OCI-LY3 (cell line): ENCODE measurements around the gene PTGIS.

ENCODE experiments used
- H2AFZ ChIP-seq: fragments of 200-600, 300-600 bp; shearing (Covaris generic); 2 replicates; pipeline ENCODE4 v1.6.0; 2014; ENCODE audit warnings: antibody characterized with exemption, low read depth, low read length
- H3K27ac ChIP-seq: fragments of 200-600, 300-600 bp; sonication (generic); 2 replicates; pipeline ENCODE4 v1.5.1; 2014; ENCODE audit warnings: mild to moderate bottlenecking, low read length, moderate library complexity, mixed read lengths
- H3K27me3 ChIP-seq: fragments of 200-600, 300-600 bp; sonication (generic); 2 replicates; pipeline ENCODE4 v1.6.1; 2014; ENCODE audit warnings: low read depth, low read length, mixed read lengths
- H3K36me3 ChIP-seq: fragments of 200-600, 300-600 bp; sonication (generic); replicated peaks from 2 replicates; pipeline ENCODE3; 2014; ENCODE audit warnings: low read depth, low read length, mixed read lengths
- H3K4me1 ChIP-seq: fragments of 300-600, 200-600 bp; sonication (generic); 2 replicates; pipeline ENCODE4 v1.6.1; 2014; ENCODE audit warnings: low read length, mixed read lengths
- H3K4me2 ChIP-seq: fragments of 200-600, 300-600 bp; sonication (generic); 2 replicates; pipeline ENCODE4 v1.6.1; 2014; ENCODE audit warnings: low read length, mixed read lengths
- H3K4me3 ChIP-seq: fragments of 300-600, 200-600 bp; sonication (generic); 2 replicates; pipeline ENCODE4 v1.5.1; 2014; ENCODE audit warnings: antibody characterized with exemption, mild to moderate bottlenecking, low read length, moderate library complexity
- H3K79me2 ChIP-seq: fragments of 300-600, 200-600 bp; shearing (Covaris generic); 2 replicates; pipeline ENCODE4 v1.6.1; 2014; ENCODE audit warnings: mild to moderate bottlenecking, low read length, mixed read lengths
- H3K9ac ChIP-seq: fragments of 300-600, 200-600 bp; shearing (Covaris generic); 2 replicates; pipeline ENCODE4 v1.6.0; 2014; ENCODE audit warnings: mild to moderate bottlenecking, low read length, moderate library complexity
- H3K9me3 ChIP-seq: fragments of 200-600, 300-600 bp; shearing (Covaris generic); 2 replicates; pipeline ENCODE4 v1.6.1; 2014; ENCODE audit warnings: low read length, mixed read lengths; ENCODE audit not compliant: insufficient read depth
- H4K20me1 ChIP-seq: fragments of 200-600, 300-600 bp; sonication (generic); 2 replicates; pipeline ENCODE4 v1.6.1; 2016; ENCODE audit warnings: low read length, mixed read lengths; ENCODE audit not compliant: insufficient read depth
- EZH2phosphoT487 ChIP-seq: fragments of 200-600 bp; shearing (Covaris generic); IDR thresholded peaks from 2 replicates; pipeline ENCODE4 v1.6.1; 2018; ENCODE audit warnings: antibody characterized with exemption, mixed run types, low read depth
- TF ChIP-seq, protein P1 (sequence below): fragments of 200-600, 300-600 bp; sonication (generic); IDR thresholded peaks from 2 replicates; pipeline ENCODE4 v1.5.1; 2014; ENCODE audit warnings: antibody characterized with exemption, low read length, low read depth

PTGIS gene

DNA sequence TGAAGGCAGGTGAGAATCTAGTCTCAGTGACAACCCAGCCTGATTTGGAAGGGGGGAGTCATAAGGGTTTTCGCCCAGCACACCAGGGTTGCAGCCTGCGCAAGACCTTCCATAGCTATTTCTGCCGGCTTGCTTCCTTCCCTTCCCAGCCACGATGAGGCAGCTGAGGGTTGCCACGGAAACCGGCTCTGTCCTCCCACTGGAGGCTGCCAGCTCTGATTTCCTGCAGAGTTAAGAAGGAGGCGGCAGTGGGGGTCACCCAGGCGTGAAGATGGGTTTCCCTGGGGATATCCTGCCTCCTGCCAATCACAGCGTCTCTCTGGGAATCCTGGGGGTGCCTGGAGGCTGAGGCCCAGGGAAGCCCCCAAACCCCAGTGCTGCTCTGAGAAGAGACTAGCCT, 62.4 kb downstream of the PTGIS start:
- peaks cover 42% of the 10 kb centered on the region for H3K27me3 ChIP-seq
- peaks cover 15% of the 10 kb centered on the region for H3K4me1 ChIP-seq
- no peaks in the 10 kb centered on the region for H3K9me3 ChIP-seq
- no peak overlapping the region for H2AFZ ChIP-seq
- H3K79me2 ChIP-seq, result no peaks in the 10 kb centered on the region
- no peak overlapping the region for H3K27ac ChIP-seq
- no peak overlapping the region for H3K4me3 ChIP-seq
- H3K36me3 ChIP-seq, result no peaks in the 10 kb centered on the region
- no peak for TF ChIP-seq EZH2phosphoT487
- TF ChIP-seq, protein P1, sequence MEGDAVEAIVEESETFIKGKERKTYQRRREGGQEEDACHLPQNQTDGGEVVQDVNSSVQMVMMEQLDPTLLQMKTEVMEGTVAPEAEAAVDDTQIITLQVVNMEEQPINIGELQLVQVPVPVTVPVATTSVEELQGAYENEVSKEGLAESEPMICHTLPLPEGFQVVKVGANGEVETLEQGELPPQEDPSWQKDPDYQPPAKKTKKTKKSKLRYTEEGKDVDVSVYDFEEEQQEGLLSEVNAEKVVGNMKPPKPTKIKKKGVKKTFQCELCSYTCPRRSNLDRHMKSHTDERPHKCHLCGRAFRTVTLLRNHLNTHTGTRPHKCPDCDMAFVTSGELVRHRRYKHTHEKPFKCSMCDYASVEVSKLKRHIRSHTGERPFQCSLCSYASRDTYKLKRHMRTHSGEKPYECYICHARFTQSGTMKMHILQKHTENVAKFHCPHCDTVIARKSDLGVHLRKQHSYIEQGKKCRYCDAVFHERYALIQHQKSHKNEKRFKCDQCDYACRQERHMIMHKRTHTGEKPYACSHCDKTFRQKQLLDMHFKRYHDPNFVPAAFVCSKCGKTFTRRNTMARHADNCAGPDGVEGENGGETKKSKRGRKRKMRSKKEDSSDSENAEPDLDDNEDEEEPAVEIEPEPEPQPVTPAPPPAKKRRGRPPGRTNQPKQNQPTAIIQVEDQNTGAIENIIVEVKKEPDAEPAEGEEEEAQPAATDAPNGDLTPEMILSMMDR, result no peak
- no peak overlapping the region for H3K4me2 ChIP-seq
- H3K9ac ChIP-seq, result no peak overlapping the region
- no peaks in the 10 kb centered on the region for H4K20me1 ChIP-seq

DNA sequence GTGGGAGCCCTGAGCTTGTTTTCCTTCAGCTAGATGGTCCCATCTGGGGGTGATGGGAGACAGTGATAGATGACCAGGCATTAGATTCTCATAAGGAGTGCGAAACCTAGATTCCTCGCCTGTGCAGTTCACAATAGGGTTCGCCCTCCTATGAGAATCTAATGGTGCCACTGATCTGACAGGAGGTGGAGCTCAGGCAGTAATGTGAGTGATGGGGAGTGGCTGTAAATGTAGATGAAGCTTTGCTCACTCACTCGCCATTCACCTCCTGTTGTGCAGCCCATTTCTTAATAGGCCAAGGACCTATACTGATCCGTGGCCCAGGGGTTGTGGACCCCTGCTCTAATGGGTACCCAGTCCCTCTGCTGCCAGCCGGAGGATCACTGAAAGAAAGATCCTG, 64.8 kb downstream of the PTGIS start:
- Histone ChIP-seq H3K27ac (no peak overlapping the region), H3K4me1 (peaks cover 4% of the 10 kb centered on the region; the same call in 1 of the 2 replicates), H3K36me3 (no peaks in the 10 kb centered on the region)

DNA sequence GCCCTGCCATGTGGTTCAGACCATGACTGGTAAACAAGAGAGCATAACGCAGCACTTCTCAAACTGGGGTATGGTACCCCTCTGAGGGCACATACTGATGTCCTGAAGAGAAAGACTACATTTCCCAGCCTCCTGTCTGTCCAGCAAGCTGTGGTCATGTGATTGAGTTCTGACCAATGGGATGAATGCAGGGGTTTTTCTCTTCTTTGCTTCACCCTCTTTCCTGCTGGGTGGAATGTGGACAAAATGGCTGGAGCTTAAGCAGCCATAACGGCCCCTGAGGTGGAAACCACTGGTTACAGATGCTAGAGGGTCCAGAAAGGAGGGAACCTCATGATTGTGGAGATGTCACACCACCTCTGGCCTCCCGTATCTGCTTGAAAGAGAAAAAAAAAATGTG, 66.0 kb downstream of the PTGIS start:
- 0 out of 2 replicates have a peak, but pooled peaks cover 3% of the 10 kb centered on the region for H3K9me3 ChIP-seq
- no peaks in the 10 kb centered on the region for H4K20me1 ChIP-seq
- no peak overlapping the region for H3K27ac ChIP-seq
- no peak overlapping the region for H2AFZ ChIP-seq
- H3K4me1 ChIP-seq, result no peaks in the 10 kb centered on the region
- TF ChIP-seq, protein P1, result no peak
- no peak for TF ChIP-seq EZH2phosphoT487
- H3K79me2 ChIP-seq, result no peaks in the 10 kb centered on the region
- H3K4me3 ChIP-seq, result no peak overlapping the region
- no peak overlapping the region for H3K9ac ChIP-seq
- H3K4me2 ChIP-seq, result no peak overlapping the region
- H3K36me3 ChIP-seq, result no peaks in the 10 kb centered on the region
- H3K27me3 ChIP-seq, result peaks cover 51% of the 10 kb centered on the region

More for the DNA sequence above, 64.8 kb downstream of the PTGIS start:
- Histone ChIP-seq H3K79me2 (no peaks in the 10 kb centered on the region), H3K4me2 (no peak overlapping the region), H4K20me1 (no peaks in the 10 kb centered on the region), H3K27me3 (peaks cover 53% of the 10 kb centered on the region), H2AFZ (no peak overlapping the region), H3K9me3 (0 out of 2 replicates have a peak, but pooled peaks cover 3% of the 10 kb centered on the region), H3K9ac (no peak overlapping the region), H3K4me3 (no peak overlapping the region)
- no peak for TF ChIP-seq EZH2phosphoT487
- TF ChIP-seq, protein P1, result no peak

DNA sequence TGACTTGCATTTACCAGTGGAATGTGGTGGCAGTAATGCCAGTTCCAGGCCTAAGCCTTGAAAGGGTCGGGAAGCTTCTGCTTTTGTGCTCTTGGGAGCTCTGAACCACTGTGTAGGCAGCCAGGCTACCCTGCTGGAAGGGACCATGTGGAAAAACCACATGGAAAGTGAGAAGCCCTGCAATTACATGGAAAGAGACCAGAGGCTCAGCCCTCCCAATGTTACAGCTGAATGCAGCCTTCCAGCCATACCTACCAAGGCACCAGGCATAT, 70.6 kb downstream of the PTGIS start:
- H3K4me1 ChIP-seq, result no peaks in the 10 kb centered on the region
- H3K4me3 ChIP-seq, result no peak overlapping the region
- no peak overlapping the region for H2AFZ ChIP-seq

More for the DNA sequence above, 70.6 kb downstream of the PTGIS start:
- 0 out of 2 replicates have a peak, but pooled peaks cover 3% of the 10 kb centered on the region for H3K9me3 ChIP-seq
- no peak for TF ChIP-seq EZH2phosphoT487
- TF ChIP-seq, protein P1, result no peak
- H3K27me3 ChIP-seq, result peaks cover 46% of the 10 kb centered on the region
- H3K79me2 ChIP-seq, result no peaks in the 10 kb centered on the region
- no peaks in the 10 kb centered on the region for H4K20me1 ChIP-seq
- no peak overlapping the region for H3K9ac ChIP-seq
- H3K36me3 ChIP-seq, result no peaks in the 10 kb centered on the region
- no peak overlapping the region for H3K4me2 ChIP-seq
- no peak overlapping the region for H3K27ac ChIP-seq
